ENCODE measurements around the gene CRIP3.

GRCh38 chr6:43335469-43335868, 26.8 kb upstream of the CRIP3 start:
- TF ChIP-seq, protein P1, sequence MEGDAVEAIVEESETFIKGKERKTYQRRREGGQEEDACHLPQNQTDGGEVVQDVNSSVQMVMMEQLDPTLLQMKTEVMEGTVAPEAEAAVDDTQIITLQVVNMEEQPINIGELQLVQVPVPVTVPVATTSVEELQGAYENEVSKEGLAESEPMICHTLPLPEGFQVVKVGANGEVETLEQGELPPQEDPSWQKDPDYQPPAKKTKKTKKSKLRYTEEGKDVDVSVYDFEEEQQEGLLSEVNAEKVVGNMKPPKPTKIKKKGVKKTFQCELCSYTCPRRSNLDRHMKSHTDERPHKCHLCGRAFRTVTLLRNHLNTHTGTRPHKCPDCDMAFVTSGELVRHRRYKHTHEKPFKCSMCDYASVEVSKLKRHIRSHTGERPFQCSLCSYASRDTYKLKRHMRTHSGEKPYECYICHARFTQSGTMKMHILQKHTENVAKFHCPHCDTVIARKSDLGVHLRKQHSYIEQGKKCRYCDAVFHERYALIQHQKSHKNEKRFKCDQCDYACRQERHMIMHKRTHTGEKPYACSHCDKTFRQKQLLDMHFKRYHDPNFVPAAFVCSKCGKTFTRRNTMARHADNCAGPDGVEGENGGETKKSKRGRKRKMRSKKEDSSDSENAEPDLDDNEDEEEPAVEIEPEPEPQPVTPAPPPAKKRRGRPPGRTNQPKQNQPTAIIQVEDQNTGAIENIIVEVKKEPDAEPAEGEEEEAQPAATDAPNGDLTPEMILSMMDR (IDR thresholded peaks at IDR 0.05), result no peak
- no peak for TF ChIP-seq ZFX (IDR thresholded peaks at IDR 0.05; ENCODE audit: borderline replicate concordance)
